Hematopoietic multipotent progenitor cell treated with erythropoietin and hydrocortisone succinate and interleukin-3 and kit ligand, for 4 days (in vitro differentiated cells): ENCODE results near the gene ABHD17A.
"Not testable (repeated sequence)": the region's sequence is repeated elsewhere in the genome, so short reads cannot be mapped to it uniquely, and the experiment has no call there.

Experiments used
- DNase-seq: peaks from one replicate; pipeline ENCODE4 v3.0.0-alpha.2; 2015

Gene ABHD17A

GRCh38 chr19:1879982-1880381 lies 5.3 kb downstream of the ABHD17A start:
- DNase-seq, result not testable (repeated sequence)

- DNase-seq, result not testable (repeated sequence)
Observed at GRCh38 chr19:1878583-1878982, 6.7 kb downstream of the ABHD17A start.

- not testable (repeated sequence) for DNase-seq
Observed at GRCh38 chr19:1877280-1877660, 8.0 kb downstream of the ABHD17A start.

- not testable (repeated sequence) for DNase-seq
Observed at GRCh38 chr19:1876496-1877279, 8.6 kb downstream of the ABHD17A start.

- DNase-seq, result peak; percentile 98
Observed at GRCh38 chr19:1875646-1876495, 9.4 kb downstream of the ABHD17A start.

GRCh38 chr19:1875265-1875645 lies 10.0 kb downstream of the ABHD17A start:
- not testable (repeated sequence) for DNase-seq

- peak; percentile 78 for DNase-seq
Observed at GRCh38 chr19:1874554-1875185, 10.6 kb downstream of the ABHD17A start.

- no peak for DNase-seq
Observed at GRCh38 chr19:1873524-1874473, 11.5 kb downstream of the ABHD17A start.

- DNase-seq, result no peak
Observed at GRCh38 chr19:1872807-1873523, 12.3 kb downstream of the ABHD17A start.

- DNase-seq, result no peak
Observed at GRCh38 chr19:1871630-1872029, 13.7 kb downstream of the ABHD17A start.

- no peak for DNase-seq
Observed at GRCh38 chr19:1871140-1871597, 14.1 kb downstream of the ABHD17A start.

- no peak for DNase-seq
Observed at GRCh38 chr19:1868971-1869370, 16.3 kb downstream of the ABHD17A start.

- DNase-seq, result no peak
Observed at GRCh38 chr19:1867349-1867724, 18.0 kb downstream of the ABHD17A start.

- no peak for DNase-seq
Observed at GRCh38 chr19:1866693-1867348, 18.5 kb downstream of the ABHD17A start.

GRCh38 chr19:1865172-1866010 lies 19.9 kb downstream of the ABHD17A start:
- no peak for DNase-seq

GRCh38 chr19:1864480-1865171 lies 20.7 kb downstream of the ABHD17A start:
- DNase-seq, result peak; percentile 89

GRCh38 chr19:1863638-1864479 lies 21.4 kb downstream of the ABHD17A start:
- DNase-seq, result peak; percentile 98

GRCh38 chr19:1863328-1863637 lies 22.0 kb downstream of the ABHD17A start, which contains the start of gene KLF16:
TSS of gene KLF16 (minus strand) at chr19:1863579. CDS start at chr19:1863497, 82 bp downstream.
- DNase-seq, result no peak
